Mucosa of descending colon (tissue), 3 donors: ENCODE data around the gene OR2T2. TPM values are rescaled to one million over a fixed set of nuclear protein-coding genes. Genes with fewer than 3 reads are reported as not detected.
"Not testable (repeated sequence)": the region's sequence is repeated elsewhere in the genome, so short reads cannot be mapped to it uniquely, and the experiment has no call there.

Source experiments
- ATAC-seq: fragments of 200-7000 bp; cut with Tn5 transposase; one replicate; pipeline ENCODE4 v1.9.1; 2020; ENCODE audit warnings: mild to moderate bottlenecking, moderate library complexity
- DNase-seq, 3 donors: peaks; one replicate each; pipeline ENCODE4 v3.0.0-alpha.2; 2020
- H3K36me3 ChIP-seq: fragments of 200-600 bp; one replicate; pipeline ENCODE4 v1.8.0; 2021; ENCODE audit warnings: low read depth, mild to moderate bottlenecking
- H3K4me1 ChIP-seq: fragments of 200-600 bp; one replicate; pipeline ENCODE4 v1.8.0; 2021; ENCODE audit warnings: low read depth, mild to moderate bottlenecking
- H3K4me3 ChIP-seq: fragments of 200-600 bp; one replicate; pipeline ENCODE4 v1.8.0; 2021; ENCODE audit warnings: mild to moderate bottlenecking
- H3K9me3 ChIP-seq: fragments of 200-600 bp; one replicate; pipeline ENCODE4 v1.8.0; 2021; ENCODE audit warnings: mild to moderate bottlenecking
- CTCF ChIP-seq: fragments of 200-600 bp; IDR thresholded peaks from one replicate; pipeline ENCODE4 v1.8.0; 2022; ENCODE audit warnings: antibody characterized with exemption, mild to moderate bottlenecking
- intact Hi-C, 2 donors: fragments of 100-400 bp; cut with DNase I in 1 of 2; cut with micrococcal nuclease in 1 of 2; formaldehyde crosslinking; loops; one replicate each; pipeline versions ENCODE4 v1.11.0 to v1.11.1; 2022; cut with DNase I, micrococcal nuclease
- long read RNA-seq, 2 donors: library from polyadenylated mRNA; unstranded; transcript quantifications; one replicate each; pipeline ENCODE4 v2.0.0, GENCODE V29; 2019 to 2021
- total RNA-seq, 3 donors: library from RNA; stranded (reverse); fragmentation: NEBNext Ultra II Directional in 2 of 3; extraction: Animal tissue kit (Norgen Biotek cat#: 25700) in 2 of 3; gene quantifications; one replicate each; pipeline versions ENCODE4 v1.2.1 to v1.2.4, GENCODE V29; 2021 to 2023
- donor health status: DM: no; HTN: no; CAD: no; lungs with moderate emphysema.
- donor health status: DM: no; HTN: no; CAD: no.
- donor health status: DM: no; HTN: yes; CAD: no.

OR2T2 gene
- not detected for total RNA-seq
- long read RNA-seq, donor 1, result 0 reads
- long read RNA-seq, donor 2, result 0 reads

- H3K36me3 ChIP-seq, H3K4me3 ChIP-seq, DNase-seq, H3K4me1 ChIP-seq, ATAC-seq, H3K9me3 ChIP-seq, intact Hi-C loops: not testable (repeated sequence)
Observed at GRCh38 chr1:248445399-248445798, at the start of gene OR2T2. TSS of gene OR2T2 (plus strand) at chr1:248445637. CDS start at chr1:248452798, 7,161 bp downstream.

GRCh38 chr1:248402748-248403147 lies 42.7 kb upstream of the OR2T2 start, which contains the start of gene OR2T1:
TSS of gene OR2T1 (plus strand) at chr1:248403048. CDS start at chr1:248406148, 3,100 bp downstream.
- H3K4me1 ChIP-seq, result no peaks in the 10 kb centered on the region
- ATAC-seq, result no peak
- no peak for DNase-seq
- intact Hi-C loops, result no loop called here
- H3K4me3 ChIP-seq, result no peak within 1 kb of the TSS
- H3K36me3 ChIP-seq, result no peaks in the 10 kb centered on the region
- no peak for TF ChIP-seq CTCF
- peaks cover 31% of the 10 kb centered on the region for H3K9me3 ChIP-seq

- ATAC-seq (no peak), DNase-seq (no peak)
- Histone ChIP-seq H3K36me3 (no peaks in the 10 kb centered on the region), H3K4me1 (no peaks in the 10 kb centered on the region), H3K9me3 (peaks cover 30% of the 10 kb centered on the region), H3K4me3 (no peak overlapping the region)
- intact Hi-C loops, result no loop called here
- no peak for TF ChIP-seq CTCF
Observed at GRCh38 chr1:248404024-248404423, 41.4 kb upstream of the OR2T2 start.

GRCh38 chr1:248406721-248407692 lies 38.4 kb upstream of the OR2T2 start:
- intact Hi-C loops, result no loop called here
- TF ChIP-seq CTCF, result no peak
- Histone ChIP-seq H3K9me3 (peaks cover 41% of the 10 kb centered on the region), H3K36me3 (no peaks in the 10 kb centered on the region), H3K4me3 (no peak overlapping the region), H3K4me1 (no peaks in the 10 kb centered on the region)
- ATAC-seq, result no peak
- DNase-seq, result no peak

GRCh38 chr1:248416226-248416625 lies 29.2 kb upstream of the OR2T2 start:
- TF ChIP-seq CTCF, result no peak
- DNase-seq, result no peak
- H3K4me1 ChIP-seq, result no peaks in the 10 kb centered on the region
- no peaks in the 10 kb centered on the region for H3K36me3 ChIP-seq
- ATAC-seq, result no peak
- intact Hi-C loops, result no loop called here
- H3K4me3 ChIP-seq, result no peak overlapping the region
- peaks cover 32% of the 10 kb centered on the region for H3K9me3 ChIP-seq

GRCh38 chr1:248417854-248418253 lies 27.6 kb upstream of the OR2T2 start:
- no peak for TF ChIP-seq CTCF
- DNase-seq (no peak), ATAC-seq (no peak)
- Histone ChIP-seq H3K9me3 (peaks cover 37% of the 10 kb centered on the region), H3K36me3 (no peaks in the 10 kb centered on the region), H3K4me1 (no peaks in the 10 kb centered on the region), H3K4me3 (no peak overlapping the region)
- intact Hi-C loops, result no loop called here
